ENCODE results near the gene PDE6A.
"Not testable (repeated sequence)": the region's sequence is repeated elsewhere in the genome, so short reads cannot be mapped to it uniquely, and the experiment has no call there.

DNA sequence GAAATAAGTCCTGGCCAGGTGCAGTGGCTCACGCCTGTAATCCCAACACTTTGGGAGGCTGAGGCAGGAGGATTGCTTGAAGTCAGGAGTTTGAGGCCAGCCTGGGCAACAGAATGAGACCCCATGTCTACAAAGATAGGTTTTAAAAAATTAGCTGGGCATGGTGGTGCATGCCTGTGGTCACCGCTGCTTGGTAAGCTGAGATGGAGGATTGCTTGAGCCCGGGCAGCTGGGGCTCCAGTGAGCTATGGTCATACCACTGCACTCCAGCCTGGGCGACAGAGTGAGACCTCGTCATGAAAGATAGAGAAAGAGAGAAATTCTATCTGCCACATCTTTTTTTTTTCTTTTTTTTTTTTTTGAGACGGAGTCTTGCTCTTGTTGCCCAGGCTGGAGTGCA is 86.1 kb downstream of the PDE6A start:
- TF ChIP-seq CTCF (IDR thresholded peaks at IDR 0.05; ENCODE audit: low read depth, low read length); POLR2A (IDR thresholded peaks at IDR 0.05; ENCODE audit: extremely low read depth, insufficient read length): not testable (repeated sequence)
- TF ChIP-seq, protein P1, sequence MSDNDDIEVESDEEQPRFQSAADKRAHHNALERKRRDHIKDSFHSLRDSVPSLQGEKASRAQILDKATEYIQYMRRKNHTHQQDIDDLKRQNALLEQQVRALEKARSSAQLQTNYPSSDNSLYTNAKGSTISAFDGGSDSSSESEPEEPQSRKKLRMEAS (IDR thresholded peaks at IDR 0.05; ENCODE audit: low read depth, low read length), result not testable (repeated sequence)

All from NB4 (cell line).